ENCODE data around the gene DPM2.

DNA sequence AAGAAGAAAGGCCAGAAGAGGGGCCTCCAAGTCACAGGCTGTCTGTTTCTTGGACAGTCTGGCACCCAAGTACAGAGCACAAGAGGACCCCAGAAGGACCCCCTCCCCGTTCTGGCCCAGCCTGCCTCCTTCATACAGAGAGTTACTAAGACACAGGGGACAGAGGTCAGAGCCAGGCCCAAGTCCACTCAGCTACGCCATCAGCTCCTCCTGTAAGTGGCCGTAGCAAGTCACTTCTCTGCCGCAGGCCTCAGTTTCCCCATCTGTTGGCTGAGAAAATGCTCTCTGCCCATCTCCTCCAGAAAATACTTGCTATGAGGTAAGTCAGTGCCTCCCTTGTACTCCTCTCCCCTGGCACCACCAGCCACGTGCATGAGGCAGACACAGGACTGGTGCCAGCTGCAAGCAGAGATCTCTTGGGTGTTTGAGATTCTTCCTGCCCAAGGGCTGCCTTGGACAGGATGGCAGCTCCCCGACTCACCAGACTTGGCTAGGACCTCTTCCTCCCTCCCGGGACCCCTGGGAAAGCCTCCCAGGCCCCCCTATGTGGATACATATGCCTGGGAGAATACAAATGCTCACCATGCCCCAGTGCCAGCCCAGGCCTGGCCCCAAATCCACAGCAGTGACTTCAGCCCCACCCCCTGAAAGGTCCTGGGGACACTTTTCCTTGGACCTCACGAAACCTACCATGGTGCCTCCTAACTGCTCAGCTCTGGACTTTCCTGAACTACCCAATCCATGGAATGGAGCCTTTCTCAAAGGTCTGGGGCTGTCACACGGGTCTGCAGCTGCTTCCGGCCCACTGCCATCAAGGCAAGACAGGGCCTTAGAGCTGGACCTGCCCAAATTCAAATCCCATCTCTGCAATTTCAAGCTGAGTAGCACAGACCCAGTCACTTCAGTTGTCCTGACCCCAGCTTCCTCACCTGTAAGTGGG, 38.0 kb upstream of the DPM2 start:
- no peak for TF ChIP-seq CTBP1 (IDR thresholded peaks at IDR 0.05; ENCODE audit: borderline replicate concordance)
- TF ChIP-seq HDGF (IDR thresholded peaks at IDR 0.05; ENCODE audit: borderline replicate concordance) = no peak
- TF ChIP-seq BHLHE40 (IDR thresholded peaks at IDR 0.05; ENCODE audit: borderline replicate concordance) = no peak
- TF ChIP-seq SUZ12 (IDR thresholded peaks at IDR 0.05) = no peak

All from HEK293T (cell line).